EL (cell line): ENCODE measurements around the gene PTPN1.
"Not testable (repeated sequence)": the region's sequence is repeated elsewhere in the genome, so short reads cannot be mapped to it uniquely, and the experiment has no call there.

Experiments
- DNase-seq: peaks from one replicate; pipeline ENCODE4 v3.0.0-alpha.2; 2016

PTPN1 gene

DNA sequence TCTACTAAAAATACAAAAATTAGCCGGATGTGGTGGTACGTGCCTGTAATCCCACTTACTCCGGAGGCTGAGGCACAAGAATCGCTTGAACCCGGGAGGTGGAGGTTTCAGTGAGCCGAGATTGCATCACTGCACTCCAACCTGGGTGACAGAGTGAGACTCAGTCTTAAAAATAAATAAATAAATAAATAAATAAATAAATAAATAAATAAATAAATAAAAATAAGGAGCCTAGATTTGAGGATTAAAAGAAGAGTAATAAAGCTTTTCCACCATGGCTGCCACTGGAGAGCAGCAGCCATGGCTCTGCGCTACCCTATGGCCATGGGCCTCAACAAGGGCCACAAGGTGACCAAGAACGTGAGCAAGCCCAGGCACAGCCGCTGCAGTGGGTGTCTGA is 110.3 kb downstream of the PTPN1 start:
- not testable (repeated sequence) for DNase-seq

DNA sequence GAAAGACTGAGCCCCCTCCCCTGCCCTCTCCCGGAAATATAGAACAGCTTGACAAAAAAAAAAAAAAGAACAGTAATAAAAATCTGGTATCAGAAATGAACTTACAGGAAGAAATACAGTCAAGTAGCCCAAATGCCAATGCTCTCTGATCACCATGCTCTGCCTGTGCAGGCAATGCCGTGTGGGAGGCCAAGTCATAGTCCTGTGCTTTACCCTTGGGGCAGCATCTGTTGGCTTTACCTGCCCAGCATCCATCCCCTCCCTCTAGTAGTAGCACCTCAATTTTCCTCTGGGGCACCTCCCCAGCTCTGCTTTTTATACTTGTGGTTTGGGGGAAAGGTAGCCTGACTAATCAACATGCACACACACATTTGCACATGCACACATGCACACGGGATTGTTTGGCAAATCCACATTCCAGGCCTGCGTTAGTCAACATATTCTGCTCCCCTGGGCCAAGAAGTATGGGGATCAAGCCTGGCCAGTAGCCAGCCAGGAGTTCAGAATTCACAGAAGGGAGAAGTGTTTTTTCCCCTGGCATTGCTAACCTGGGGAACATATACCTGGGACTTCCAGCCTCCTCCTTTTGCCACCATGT is 111.0 kb downstream of the PTPN1 start:
- DNase-seq = no peak

DNA sequence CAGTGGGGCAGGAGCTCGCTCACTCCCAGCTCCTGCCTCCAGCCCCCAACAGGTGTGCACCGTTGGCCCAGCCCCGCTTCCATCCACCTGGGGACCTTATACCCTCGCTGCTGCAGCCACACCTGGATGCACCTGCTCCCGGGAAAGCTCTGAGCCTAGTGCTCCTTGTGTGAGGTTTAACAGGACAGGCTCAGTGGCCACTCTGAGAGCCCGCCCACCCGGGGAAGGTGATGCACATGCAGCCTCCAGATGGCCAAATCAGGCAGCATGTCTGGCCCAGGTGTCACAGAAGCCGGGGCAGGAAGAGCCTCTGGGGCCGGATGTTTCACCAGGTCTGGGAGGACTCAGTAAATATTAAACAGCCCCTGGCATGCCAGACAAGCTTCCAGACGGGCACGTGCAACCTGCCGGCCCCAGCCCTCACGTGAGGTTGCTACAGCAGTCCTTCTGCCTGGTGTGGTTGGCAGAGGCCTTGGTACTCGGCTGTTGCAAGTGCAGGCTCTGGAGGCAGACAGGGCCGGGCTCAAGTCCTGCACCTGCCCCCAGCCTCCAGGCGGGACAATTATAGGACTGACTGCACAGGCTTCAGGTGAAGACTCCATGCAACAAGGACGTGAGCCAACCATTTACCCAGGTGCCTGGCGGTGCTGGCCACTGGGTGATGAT is 114.3 kb downstream of the PTPN1 start:
- DNase-seq = no peak

DNA sequence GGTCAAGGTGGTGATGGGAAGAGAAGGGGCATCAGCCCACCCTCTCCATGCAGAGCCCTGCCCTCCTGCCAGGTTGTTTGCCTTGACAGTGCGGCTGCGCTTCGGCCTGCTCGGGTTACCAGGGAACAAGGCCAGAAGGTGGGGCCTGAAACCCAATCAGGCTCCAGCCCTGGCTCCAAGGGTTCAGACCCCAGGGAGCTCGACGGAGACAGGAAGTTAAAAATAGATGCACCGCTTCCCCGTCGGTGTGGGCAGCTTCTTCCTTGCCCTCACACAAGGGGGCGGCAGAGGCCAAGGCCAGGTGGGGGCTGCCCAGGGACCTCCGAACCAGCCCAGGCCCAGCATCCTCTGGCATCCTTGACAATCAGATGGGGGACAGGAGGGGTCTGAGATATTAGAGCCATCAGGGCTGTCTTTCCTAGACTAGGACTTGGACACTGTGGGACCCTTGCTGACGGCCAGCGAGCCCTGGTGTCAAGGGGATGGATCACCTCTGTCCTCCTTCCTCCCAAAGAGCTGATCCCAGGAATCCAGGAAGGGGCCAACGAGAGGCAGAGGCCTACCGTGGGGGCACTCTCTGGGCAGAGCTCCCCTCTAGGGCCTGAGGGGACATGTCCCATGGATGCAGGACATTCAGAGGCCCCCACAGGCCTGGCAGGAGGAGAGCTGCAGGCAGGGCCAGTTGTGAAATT is 115.9 kb downstream of the PTPN1 start:
- peak; percentile 55 for DNase-seq

DNA sequence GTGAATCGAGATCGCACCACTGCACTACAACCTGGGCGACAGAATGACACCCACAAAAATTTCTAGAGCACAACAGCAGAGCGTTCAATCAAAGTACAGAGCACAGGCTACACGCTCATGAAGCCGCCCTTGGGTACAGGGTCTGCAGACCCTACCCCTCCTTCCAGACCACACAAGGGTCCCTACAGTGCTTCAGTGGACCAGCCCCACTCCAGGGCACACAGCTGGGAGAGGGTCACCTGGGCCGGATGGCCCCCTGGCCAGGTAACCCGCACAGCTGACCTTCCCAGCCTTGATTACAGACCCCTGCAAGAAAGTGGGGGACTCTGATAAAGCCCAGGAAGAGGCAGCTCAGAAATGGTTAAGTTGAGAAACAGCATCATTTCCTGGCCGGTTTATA is 117.6 kb downstream of the PTPN1 start:
- no peak for DNase-seq

DNA sequence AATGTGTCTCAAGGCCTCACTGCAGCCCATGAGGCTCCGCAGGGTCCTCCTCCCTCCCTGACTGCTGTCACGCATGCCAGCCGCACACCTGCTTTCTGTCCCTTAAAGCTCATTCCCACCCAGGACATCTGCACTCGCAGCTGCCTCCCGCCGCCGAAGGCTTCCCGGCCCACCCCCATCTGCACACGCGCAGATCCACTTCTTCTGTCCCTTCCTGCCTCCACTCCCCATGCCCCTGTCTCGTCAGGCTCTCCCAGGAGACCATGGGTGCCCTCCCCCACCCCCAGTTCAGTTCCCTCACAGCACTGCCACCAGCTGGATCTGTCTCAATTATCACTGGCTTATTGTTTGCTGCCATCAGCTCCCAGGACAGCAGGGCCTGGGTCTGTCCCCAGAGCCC is 118.1 kb downstream of the PTPN1 start:
- no peak for DNase-seq

DNA sequence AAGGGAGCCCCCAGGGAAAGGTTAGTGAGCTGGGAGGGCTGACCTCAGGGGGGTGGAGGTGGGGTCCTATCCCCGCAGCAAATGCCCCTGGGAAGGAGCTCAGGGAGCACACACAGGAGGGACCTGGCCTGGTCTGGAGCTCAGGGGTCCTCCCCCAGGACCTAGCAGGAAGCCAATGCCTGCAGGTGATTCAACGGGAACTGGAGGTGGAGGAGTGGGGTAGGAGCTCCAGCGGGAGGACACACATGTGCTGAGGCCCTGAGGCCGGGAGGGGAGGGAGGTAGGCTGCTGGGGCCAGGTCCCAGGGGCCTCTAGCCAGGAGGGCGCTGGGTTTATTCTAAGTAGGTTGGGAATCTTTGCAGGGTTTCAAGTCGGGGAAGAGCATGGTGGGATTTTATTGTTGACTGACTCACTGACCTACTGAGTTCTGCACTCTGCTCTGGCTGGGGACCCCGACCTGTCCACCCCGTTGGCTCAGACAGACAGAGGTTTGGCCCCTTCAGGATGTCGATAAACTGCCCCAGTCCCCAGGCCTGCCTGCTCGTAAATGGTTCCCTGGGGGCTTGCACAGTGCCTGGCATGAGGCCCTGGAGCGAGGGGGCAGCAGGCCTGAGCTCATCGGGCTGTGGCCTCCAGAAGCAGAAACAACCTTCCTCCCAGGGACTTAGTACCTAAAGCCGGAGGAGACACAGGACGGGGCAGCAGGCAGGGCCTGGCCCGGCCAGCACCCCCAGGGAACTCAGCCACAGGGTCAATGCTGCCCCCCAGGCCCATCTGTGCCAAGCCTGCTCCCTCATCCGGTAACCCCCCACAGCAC is 118.9 kb downstream of the PTPN1 start:
- DNase-seq = no peak

DNA sequence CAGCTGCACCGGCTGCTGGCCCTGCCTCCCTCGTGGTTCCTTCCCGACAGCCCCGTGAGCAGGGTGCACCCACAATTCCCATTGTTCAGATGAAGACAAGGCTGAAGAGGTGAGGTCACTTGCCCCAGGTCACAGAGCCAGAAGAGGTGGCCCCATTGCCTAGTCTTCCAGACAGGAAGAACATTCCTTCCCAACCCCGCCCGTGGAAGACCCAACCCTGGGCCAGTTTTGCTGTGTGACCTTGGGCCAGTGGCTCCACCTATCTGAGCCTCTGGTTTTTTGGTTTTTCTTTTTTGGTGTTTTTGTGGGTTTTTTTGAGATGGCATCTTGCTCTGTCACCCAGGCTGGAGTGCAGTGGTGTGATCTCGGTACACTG is 119.5 kb downstream of the PTPN1 start:
- no peak for DNase-seq

DNA sequence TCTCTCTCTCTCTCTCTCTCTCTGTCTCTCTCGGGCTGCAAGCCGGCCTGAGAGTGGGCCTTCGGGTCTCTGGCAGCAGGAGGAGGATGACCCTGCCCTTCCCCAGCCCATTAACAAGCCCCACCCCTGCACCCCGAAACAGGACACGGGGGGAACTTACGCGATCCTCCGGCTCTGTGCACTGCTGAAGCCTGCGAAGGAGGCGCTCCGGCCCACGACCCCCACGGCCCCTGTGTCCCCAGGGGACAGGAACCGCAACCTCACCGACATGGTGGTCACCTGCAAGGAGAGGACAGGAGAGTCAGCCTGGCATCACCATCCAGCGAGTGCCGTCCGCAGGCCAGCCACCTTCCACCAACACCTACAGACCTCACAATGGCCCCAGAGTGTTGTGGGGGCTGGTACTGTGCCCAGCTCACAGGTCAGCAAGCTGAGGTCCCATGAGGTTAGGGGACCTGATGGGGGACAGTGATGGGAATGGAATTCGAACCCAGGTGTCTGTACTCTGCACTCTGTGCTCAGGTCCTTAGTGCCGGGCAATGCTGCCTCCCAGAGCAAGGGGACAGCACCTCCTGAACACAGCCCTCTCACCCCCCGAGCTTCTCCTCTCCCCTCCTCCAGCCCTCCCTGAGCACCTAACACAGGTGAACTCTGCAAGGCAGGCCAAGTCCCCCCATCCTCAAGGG is 120.5 kb downstream of the PTPN1 start:
- no peak for DNase-seq

DNA sequence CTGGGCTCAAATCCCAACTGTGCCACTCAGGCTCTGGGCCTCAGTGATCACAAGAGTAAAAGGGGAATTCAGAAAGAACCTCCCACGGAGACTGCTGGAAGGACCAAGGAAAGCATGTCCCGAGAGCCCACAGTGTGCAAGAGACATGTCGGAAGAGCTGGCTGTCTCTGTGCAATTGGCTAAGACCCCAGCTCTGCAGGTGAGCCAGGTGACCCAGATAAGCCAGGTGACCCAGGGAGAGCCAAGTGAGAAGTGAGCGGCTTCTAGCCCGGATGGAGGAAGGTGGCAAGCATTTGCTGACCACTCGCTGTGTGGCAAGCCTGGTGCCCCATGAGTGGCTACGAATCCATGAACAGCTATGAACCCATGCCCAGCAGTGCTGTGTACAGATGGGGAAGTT is 122.1 kb downstream of the PTPN1 start:
- DNase-seq = no peak

DNA sequence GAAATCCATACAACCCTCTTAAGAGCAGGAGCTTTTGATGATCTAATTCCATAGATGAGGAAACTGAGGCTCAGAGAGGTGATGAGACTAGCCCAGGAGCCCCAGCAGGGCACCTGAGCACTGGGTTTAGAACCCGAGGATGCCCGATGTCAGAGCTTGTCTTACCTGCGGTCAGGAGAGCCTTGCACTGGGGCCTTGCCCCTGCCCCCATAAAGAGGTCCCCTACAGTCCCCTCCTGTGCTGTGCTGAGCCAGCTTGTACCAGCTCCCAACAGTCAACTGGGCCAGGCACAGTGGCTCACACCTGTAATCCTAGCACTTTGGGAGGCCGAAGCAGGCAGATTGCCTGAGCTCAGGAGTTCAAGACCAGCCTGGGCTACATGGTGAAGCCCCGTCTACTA is 122.5 kb downstream of the PTPN1 start:
- no peak for DNase-seq

DNA sequence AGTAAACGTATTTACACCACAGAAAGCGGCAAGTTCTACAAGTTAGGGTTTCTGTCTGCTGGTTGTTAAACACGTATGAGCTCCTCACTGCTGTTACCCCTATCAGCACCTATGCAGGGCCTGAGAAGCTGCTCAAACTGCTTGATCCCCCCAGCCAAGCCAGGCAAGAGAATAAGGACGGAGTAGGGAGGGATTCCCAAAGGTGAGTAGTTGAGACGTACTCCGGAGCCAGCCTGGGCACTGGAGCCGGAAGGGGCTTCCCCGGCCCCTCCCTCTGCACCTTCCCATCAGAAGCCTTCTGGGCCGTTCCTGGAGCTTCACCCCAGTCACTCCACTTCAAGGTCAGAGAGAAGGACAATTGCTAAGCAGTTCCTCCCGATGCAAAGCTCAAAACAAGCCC is 123.2 kb downstream of the PTPN1 start:
- no peak for DNase-seq

DNA sequence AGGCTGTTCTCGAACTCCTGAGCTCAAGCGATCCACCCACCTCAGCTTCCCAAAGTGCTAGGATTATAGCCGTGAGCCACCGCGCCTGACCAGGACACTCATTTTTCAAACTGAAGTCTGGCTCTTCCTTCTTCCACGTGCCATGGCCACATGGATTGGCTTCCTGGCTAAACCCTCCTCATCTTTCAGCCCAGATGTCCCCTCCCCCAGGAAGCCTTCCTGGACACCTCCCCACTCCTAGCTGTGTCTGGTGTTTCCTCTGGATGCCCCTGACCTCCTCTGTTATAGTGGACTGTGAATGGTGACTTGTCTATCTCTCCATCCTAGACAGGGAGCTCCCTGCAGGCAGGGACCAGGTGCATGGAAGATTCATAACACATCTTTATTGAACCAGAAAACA is 124.0 kb downstream of the PTPN1 start:
- no peak for DNase-seq
